Activated T-cell treated with anti-CD3 and anti-CD28 coated beads, Interleukin-2, amount 50 U/mL, for 4 hours (primary cell): ENCODE data around the gene ZNF587. TPM values are rescaled to one million over a fixed set of nuclear protein-coding genes. Genes with fewer than 3 reads are reported as not detected.
"Not testable (repeated sequence)": the region's sequence is repeated elsewhere in the genome, so short reads cannot be mapped to it uniquely, and the experiment has no call there.

ENCODE experiments used
- ATAC-seq, 2 donors: fragments of 200-7000 bp; cut with Tn5 transposase; one replicate each; pipeline ENCODE4 v1.10.0; 2021
- DNase-seq: peaks from one replicate; pipeline ENCODE4 v3.0.0-alpha.2; 2020
- H3K27me3 Mint-ChIP-seq: one replicate; pipeline ENCODE4 v1.8.0; 2021; ENCODE audit warnings: low read depth, mixed read lengths
- H3K36me3 Mint-ChIP-seq: one replicate; pipeline ENCODE4 v1.8.0; 2022; ENCODE audit warnings: mixed read lengths; ENCODE audit not compliant: insufficient read depth
- H3K4me1 Mint-ChIP-seq: one replicate; pipeline ENCODE4 v1.8.0; 2021; ENCODE audit warnings: low read depth, mixed read lengths
- H3K4me3 Mint-ChIP-seq: one replicate; pipeline ENCODE4 v1.8.0; 2021; ENCODE audit warnings: mild to moderate bottlenecking, moderate library complexity, mixed read lengths
- H3K9me3 Mint-ChIP-seq: one replicate; pipeline ENCODE4 v1.8.0; 2021; ENCODE audit warnings: mixed read lengths
- total RNA-seq, 3 donors: library from RNA; stranded (reverse); gene quantifications; one replicate each; pipeline ENCODE4 v1.2.1, GENCODE V29; 2021

ZNF587 gene
- total RNA-seq, 3 donors from 2014 or later = 17.9 to 22.1 (median 20.8) TPM

DNA sequence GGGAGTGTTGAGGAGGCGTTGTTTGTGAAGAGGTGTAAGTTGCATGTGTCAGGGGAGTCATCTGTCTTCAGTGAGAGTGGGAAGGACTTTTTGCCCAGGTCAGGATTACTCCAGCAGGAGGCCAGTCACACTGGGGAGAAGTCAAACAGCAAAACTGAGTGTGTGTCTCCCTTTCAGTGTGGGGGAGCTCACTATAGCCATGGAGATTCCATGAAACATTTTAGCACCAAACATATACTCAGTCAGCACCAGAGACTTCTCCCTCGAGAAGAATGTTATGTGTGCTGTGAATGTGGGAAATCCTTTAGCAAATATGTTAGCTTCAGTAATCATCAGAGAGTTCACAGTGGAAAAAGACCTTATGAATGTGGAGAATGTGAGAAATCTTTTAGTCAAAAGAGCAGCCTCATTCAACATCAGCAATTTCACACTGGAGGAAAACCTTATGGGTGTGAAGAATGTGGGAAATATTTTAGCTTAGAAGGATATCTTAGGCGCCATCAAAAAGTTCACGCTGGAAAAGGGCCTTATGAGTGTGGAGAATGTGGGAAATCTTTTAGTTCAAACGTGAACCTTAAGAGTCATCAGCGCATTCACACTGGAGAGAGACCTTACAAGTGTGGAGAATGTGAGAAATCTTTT lies 8.4 kb upstream of the ZNF587 start:
- Mint-ChIP-seq H3K4me1 (peaks cover 7% of the 10 kb centered on the region), H3K4me3 (no peak overlapping the region), H3K36me3 (peaks cover 44% of the 10 kb centered on the region), H3K9me3 (no peaks in the 10 kb centered on the region), H3K27me3 (no peaks in the 10 kb centered on the region)
- DNase-seq = no peak
- ATAC-seq = no peak

- peaks cover 22% of the 10 kb centered on the region for H3K4me1 Mint-ChIP-seq
- H3K9me3 Mint-ChIP-seq, ATAC-seq, H3K27me3 Mint-ChIP-seq, H3K4me3 Mint-ChIP-seq, DNase-seq: not testable (repeated sequence)
- peaks cover 28% of the 10 kb centered on the region for H3K36me3 Mint-ChIP-seq
Measured at GRCh38 chr19:57847164-57847563, 2.5 kb upstream of the ZNF587 start.

GRCh38 chr19:57849162-57849665 lies 445 bp upstream of the ZNF587 start:
- not testable (repeated sequence) for DNase-seq, H3K27me3 Mint-ChIP-seq, H3K9me3 Mint-ChIP-seq
- Mint-ChIP-seq H3K4me1 (peaks cover 21% of the 10 kb centered on the region), H3K36me3 (peaks cover 34% of the 10 kb centered on the region), H3K4me3 (peak overlapping the region; percentile 93)
- peak; percentile 10 to 12 for ATAC-seq

GRCh38 chr19:57850553-57851017 lies 926 bp downstream of the ZNF587 start:
- Mint-ChIP-seq H3K36me3 (peaks cover 34% of the 10 kb centered on the region), H3K27me3 (no peaks in the 10 kb centered on the region), H3K4me3 (peak overlapping the region; percentile 93), H3K9me3 (no peaks in the 10 kb centered on the region), H3K4me1 (peaks cover 21% of the 10 kb centered on the region)
- no peak for ATAC-seq
- DNase-seq = no peak

- DNase-seq, H3K4me3 Mint-ChIP-seq, ATAC-seq, H3K9me3 Mint-ChIP-seq, H3K27me3 Mint-ChIP-seq: not testable (repeated sequence)
- peaks cover 44% of the 10 kb centered on the region for H3K36me3 Mint-ChIP-seq
- H3K4me1 Mint-ChIP-seq = peaks cover 21% of the 10 kb centered on the region
Measured at GRCh38 chr19:57851812-57852603, 2.3 kb downstream of the ZNF587 start.

- Mint-ChIP-seq H3K36me3 (peaks cover 58% of the 10 kb centered on the region), H3K4me1 (peaks cover 21% of the 10 kb centered on the region)
- not testable (repeated sequence) for H3K27me3 Mint-ChIP-seq, DNase-seq, H3K9me3 Mint-ChIP-seq, H3K4me3 Mint-ChIP-seq, ATAC-seq
Measured at GRCh38 chr19:57854117-57854516, 4.5 kb downstream of the ZNF587 start.

DNA sequence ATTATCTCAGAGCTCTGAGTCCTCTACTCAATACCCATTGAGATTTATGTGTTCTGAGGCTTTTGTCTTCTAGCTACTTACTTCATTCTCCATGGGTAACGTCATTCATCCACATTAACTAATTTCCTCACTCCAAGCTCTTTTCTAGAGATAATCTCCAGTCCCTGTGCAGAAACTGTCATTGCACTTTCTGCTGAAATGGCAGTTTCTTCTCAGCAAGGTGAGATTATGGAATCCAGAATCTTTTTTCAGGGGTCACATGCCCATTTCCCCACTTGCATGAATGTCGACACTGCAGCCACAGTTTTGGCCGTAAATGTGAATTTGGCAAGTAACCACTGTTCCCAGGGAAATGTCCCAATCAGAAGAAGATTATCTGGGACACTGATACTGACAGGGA lies 12.7 kb downstream of the ZNF587 start:
- H3K4me1 Mint-ChIP-seq, DNase-seq, H3K4me3 Mint-ChIP-seq, H3K27me3 Mint-ChIP-seq, ATAC-seq: not testable (repeated sequence)
- Mint-ChIP-seq H3K36me3 (peaks cover 81% of the 10 kb centered on the region), H3K9me3 (peaks cover 20% of the 10 kb centered on the region)

- H3K36me3 Mint-ChIP-seq = peaks cover 54% of the 10 kb centered on the region
- ATAC-seq (no peak), DNase-seq (no peak)
- H3K4me3 Mint-ChIP-seq = no peak overlapping the region
- H3K4me1 Mint-ChIP-seq = no peaks in the 10 kb centered on the region
- no peaks in the 10 kb centered on the region for H3K27me3 Mint-ChIP-seq
- peaks cover 14% of the 10 kb centered on the region for H3K9me3 Mint-ChIP-seq
Measured at GRCh38 chr19:57867868-57868492, 18.3 kb downstream of the ZNF587 start.

DNA sequence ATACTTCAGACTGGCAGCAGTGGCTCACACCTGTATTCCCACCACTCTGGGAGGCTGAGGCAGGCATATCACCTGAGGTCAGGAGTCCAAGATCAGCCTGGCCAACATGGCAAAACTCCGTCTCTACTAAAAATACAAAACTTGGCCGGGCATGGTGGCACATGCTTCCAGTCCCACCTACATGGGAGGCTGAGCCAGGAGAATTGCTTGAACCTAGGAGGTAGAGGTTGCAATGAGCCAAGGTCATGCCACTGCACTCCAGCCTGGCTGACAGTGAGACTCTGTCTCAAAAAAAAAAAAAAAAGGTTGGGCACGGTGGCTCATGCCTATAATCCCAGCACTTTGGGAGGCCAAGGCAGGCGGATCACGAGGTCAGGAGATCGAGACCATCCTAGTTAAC lies 20.0 kb downstream of the ZNF587 start:
- H3K4me1 Mint-ChIP-seq, DNase-seq, H3K4me3 Mint-ChIP-seq, H3K27me3 Mint-ChIP-seq, ATAC-seq: not testable (repeated sequence)
- Mint-ChIP-seq H3K9me3 (peaks cover 20% of the 10 kb centered on the region), H3K36me3 (peaks cover 55% of the 10 kb centered on the region)

DNA sequence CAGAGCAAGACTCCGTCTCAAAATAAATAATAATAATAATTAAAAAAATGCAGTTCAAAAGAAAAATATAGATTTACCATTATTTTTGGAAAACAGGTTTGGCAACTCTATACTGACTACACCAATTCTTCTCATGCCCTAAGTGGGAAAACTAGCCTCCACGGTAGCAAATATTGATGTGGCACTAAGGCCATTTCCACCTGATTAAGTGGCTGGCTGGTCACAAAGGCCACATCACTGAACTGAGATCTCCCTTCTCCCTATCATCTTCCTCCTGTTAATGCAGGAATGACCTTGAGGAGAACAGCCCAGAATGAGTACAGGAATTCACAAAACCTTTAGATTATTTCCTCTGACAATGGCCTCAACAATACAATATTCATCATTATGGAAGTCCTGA lies 20.6 kb downstream of the ZNF587 start:
- peaks cover 53% of the 10 kb centered on the region for H3K36me3 Mint-ChIP-seq
- DNase-seq = no peak
- no peak for ATAC-seq
- H3K4me1 Mint-ChIP-seq = no peaks in the 10 kb centered on the region
- H3K27me3 Mint-ChIP-seq = no peaks in the 10 kb centered on the region
- peaks cover 20% of the 10 kb centered on the region for H3K9me3 Mint-ChIP-seq
- H3K4me3 Mint-ChIP-seq = no peak overlapping the region

DNA sequence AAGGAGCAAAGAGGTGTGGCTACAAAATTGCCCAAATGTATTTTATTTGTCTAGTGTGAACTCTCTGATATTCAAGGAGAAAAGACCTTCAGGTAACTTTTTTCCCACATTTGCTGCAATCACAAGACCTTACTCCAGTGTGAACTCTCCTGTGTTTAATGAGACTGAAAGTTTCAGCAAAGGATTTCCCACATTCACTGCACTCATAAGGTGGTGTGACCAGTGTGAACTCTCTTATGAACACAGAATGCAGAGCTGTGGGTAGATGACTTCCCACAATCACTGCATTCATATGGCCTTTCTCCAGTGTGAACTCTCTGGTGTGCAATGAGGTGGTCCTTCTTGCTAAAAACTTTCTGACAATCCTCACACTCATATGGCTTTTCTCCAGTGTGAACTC lies 22.8 kb downstream of the ZNF587 start:
- no peak for DNase-seq
- no peaks in the 10 kb centered on the region for H3K27me3 Mint-ChIP-seq
- peaks cover 29% of the 10 kb centered on the region for H3K9me3 Mint-ChIP-seq
- no peaks in the 10 kb centered on the region for H3K4me1 Mint-ChIP-seq
- H3K4me3 Mint-ChIP-seq = no peak overlapping the region
- no peak for ATAC-seq
- peaks cover 52% of the 10 kb centered on the region for H3K36me3 Mint-ChIP-seq

DNA sequence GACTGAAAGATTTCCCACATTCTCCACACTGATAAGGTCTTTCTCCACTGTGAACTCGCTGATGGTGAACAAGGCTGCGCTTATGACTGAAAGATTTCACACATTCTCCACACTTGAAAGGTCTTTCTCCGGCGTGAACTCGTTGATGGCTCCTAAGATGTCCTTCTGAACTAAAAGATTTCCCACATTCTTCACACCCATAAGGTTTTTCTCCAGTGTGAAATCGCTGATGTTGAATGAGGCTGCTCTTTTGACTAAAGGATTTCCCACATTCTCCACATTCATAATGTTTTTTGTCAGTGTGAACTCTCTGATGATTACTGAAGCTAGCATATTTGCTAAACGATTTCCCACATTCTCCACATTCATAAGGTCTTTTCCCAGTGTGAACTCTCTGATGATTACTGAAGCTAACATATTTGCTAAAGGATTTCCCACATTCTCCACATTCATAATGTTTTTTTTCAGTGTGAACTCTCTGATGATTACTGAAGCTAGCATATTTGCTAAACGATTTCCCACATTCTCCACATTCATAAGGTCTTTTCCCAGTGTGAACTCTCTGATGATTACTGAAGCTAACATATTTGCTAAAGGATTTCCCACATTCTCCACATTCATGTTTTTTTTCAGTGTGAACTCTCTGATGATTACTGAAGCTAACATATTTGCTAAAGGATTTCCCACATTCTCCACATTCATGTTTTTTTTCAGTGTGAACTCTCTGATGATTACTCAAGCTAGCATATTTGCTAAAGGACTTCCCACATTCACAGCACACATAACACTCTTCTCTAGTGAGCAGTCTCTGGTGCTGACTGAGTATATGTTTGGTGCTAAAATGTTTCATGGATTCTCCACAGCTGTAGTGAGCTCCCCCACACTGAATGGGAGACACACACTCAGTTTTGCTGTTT lies 24.5 kb downstream of the ZNF587 start:
- not testable (repeated sequence) for H3K4me1 Mint-ChIP-seq, ATAC-seq, H3K27me3 Mint-ChIP-seq, H3K4me3 Mint-ChIP-seq, DNase-seq
- H3K36me3 Mint-ChIP-seq = peaks cover 52% of the 10 kb centered on the region
- peaks cover 29% of the 10 kb centered on the region for H3K9me3 Mint-ChIP-seq

- Mint-ChIP-seq H3K9me3 (peaks cover 37% of the 10 kb centered on the region), H3K27me3 (no peaks in the 10 kb centered on the region), H3K4me3 (no peak overlapping the region), H3K4me1 (peaks cover 27% of the 10 kb centered on the region), H3K36me3 (peaks cover 46% of the 10 kb centered on the region)
- DNase-seq = no peak
- no peak for ATAC-seq
Measured at GRCh38 chr19:57886046-57886445, 36.4 kb downstream of the ZNF587 start.
